H1 (cell line): ENCODE measurements around the gene HBEGF.

Source experiments
- BACH1 ChIP-seq: IDR thresholded peaks from 2 replicates; pipeline ENCODE4 v1.6.1; 2012; ENCODE audit warnings: low read length, improper control_type of control experiment
- CBX8 ChIP-seq: fragments of 300-800, 300-1000 bp; sonication (generic); IDR thresholded peaks from 2 replicates; pipeline ENCODE4 v1.7.1; 2016; ENCODE audit warnings: low read depth, low read length, borderline replicate concordance
- EGR1 ChIP-seq: IDR thresholded peaks from 2 replicates; pipeline ENCODE4 v1.6.1; 2011; ENCODE audit warnings: low read depth, low read length, borderline replicate concordance
- EZH2 ChIP-seq: fragments of 200-600 bp; sonication (generic); IDR thresholded peaks from 2 replicates; pipeline ENCODE4 v1.7.1; 2012; ENCODE audit warnings: low read depth, mild to moderate bottlenecking, moderate library complexity, low read length, inconsistent platforms; ENCODE audit not compliant: severe bottlenecking
- HDAC6 ChIP-seq: IDR thresholded peaks from one replicate; pipeline ENCODE4 v1.7.1; 2012; ENCODE audit warnings: low read depth, mild to moderate bottlenecking, inconsistent platforms, low read length, moderate library complexity
- POLR2A ChIP-seq, 2 experiments: IDR thresholded peaks; 1 replicate in 1 of 2; 2 replicates in 1 of 2; pipeline ENCODE4 v1.6.1; 2011; ENCODE audit warnings: low read depth in 2 of 2, low read length in 2 of 2, mild to moderate bottlenecking in 2 of 2; ENCODE audit errors: control extremely low read depth in 1 of 2
- POLR2AphosphoS5 ChIP-seq: IDR thresholded peaks from 2 replicates; pipeline ENCODE4 v1.6.1; 2011; ENCODE audit warnings: low read depth, low read length
- RAD21 ChIP-seq, 2 experiments: IDR thresholded peaks in 1 of 2; conservative IDR thresholded peaks in 1 of 2; 2 replicates each; pipeline ENCODE4 v1.6.1; 2011; ENCODE audit warnings: low read depth in 2 of 2, low read length in 2 of 2, improper control_type of control experiment in 1 of 2, inconsistent platforms in 1 of 2, mild to moderate bottlenecking in 1 of 2, moderate library complexity in 1 of 2
- SIX5 ChIP-seq: IDR thresholded peaks from 2 replicates; pipeline ENCODE4 v1.6.1; 2011; ENCODE audit warnings: mild to moderate bottlenecking, low read depth, low read length
- YY1 ChIP-seq: IDR thresholded peaks from 2 replicates; pipeline ENCODE4 v1.6.1; 2011; ENCODE audit warnings: low read depth, mild to moderate bottlenecking, low read length
- TF ChIP-seq, protein P1 (sequence below), 3 experiments: IDR thresholded peaks; 1 replicate in 2 of 3; 2 replicates in 1 of 3; pipeline versions ENCODE4 v1.5.1 to v1.6.1; 2011; ENCODE audit warnings: low read length in 3 of 3, mild to moderate bottlenecking in 3 of 3, inconsistent platforms in 2 of 3, low read depth in 1 of 3, moderate library complexity in 1 of 3; ENCODE audit not compliant: insufficient read depth in 1 of 3; ENCODE audit errors: control extremely low read depth in 1 of 3
- TF ChIP-seq, protein P2 (sequence below): IDR thresholded peaks from 2 replicates; pipeline ENCODE4 v1.6.1; 2011; ENCODE audit warnings: low read depth, mild to moderate bottlenecking, low read length; ENCODE audit not compliant: insufficient read depth
- TF ChIP-seq, protein P3 (sequence below): IDR thresholded peaks from 2 replicates; pipeline ENCODE4 v1.6.1; 2012; ENCODE audit warnings: inconsistent platforms

DNA sequence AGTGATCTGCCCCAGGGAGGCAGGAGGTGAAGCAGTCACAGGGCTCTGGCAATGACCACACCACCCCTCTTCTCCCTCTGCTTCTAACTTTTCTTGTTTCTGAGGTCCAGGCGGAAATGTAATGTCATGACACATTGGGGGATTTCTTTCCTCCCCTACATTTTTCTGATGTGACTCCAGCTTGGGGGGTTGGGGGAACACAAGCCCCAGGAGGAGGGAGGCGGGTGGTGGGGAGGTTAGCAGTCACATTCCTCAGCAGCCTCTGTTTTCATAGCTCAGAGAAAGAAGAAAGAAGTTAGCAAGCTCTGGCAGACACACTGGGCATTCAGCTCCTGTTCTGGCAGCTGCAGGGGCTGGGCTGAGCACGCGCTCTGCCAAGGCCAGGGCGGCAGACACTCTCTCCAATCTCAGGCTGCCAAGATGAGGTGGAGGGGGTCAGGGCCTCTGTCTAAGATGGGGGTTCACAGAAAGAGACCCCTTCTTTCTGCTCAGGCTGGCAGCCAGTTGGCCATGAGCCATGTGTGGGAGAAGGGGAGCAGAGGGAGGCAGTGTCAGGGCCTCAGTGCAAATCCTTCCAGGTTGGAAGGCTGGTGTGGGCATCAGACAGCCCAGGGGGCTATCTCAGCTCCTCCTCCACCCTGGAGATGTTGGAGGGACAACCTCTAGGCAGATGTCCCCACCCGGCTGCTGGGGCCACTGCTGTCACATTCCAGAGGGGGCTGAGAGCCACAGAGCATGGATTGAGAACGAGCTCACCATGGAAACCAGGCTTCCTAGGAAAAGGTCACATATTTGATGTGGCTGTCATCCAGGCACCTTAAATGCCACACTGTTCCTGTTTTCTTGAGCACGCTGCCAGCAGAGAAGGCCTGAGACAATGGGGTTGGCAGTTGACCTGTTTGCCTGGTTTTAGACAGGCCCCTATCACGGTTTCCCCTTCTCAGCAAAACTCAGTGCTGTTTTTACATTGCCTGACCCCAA lies 23.4 kb downstream of the HBEGF start:
- TF ChIP-seq, protein P1, sequence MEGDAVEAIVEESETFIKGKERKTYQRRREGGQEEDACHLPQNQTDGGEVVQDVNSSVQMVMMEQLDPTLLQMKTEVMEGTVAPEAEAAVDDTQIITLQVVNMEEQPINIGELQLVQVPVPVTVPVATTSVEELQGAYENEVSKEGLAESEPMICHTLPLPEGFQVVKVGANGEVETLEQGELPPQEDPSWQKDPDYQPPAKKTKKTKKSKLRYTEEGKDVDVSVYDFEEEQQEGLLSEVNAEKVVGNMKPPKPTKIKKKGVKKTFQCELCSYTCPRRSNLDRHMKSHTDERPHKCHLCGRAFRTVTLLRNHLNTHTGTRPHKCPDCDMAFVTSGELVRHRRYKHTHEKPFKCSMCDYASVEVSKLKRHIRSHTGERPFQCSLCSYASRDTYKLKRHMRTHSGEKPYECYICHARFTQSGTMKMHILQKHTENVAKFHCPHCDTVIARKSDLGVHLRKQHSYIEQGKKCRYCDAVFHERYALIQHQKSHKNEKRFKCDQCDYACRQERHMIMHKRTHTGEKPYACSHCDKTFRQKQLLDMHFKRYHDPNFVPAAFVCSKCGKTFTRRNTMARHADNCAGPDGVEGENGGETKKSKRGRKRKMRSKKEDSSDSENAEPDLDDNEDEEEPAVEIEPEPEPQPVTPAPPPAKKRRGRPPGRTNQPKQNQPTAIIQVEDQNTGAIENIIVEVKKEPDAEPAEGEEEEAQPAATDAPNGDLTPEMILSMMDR (IDR thresholded peaks at IDR 0.05; ENCODE audit: control extremely low read depth in 1 of 3, insufficient read depth in 1 of 3, low read depth in 1 of 3, low read length in 3 of 3): no peak
- TF ChIP-seq POLR2AphosphoS5 (no peak), YY1 (no peak), POLR2A (IDR thresholded peaks at IDR 0.05; ENCODE audit: control extremely low read depth in 1 of 2, low read depth in 2 of 2, low read length in 2 of 2) (no peak), EZH2 (no peak), SIX5 (no peak), HDAC6 (no peak), BACH1 (no peak), EGR1 (no peak), RAD21 (IDR thresholded peaks at IDR 0.05 in 1 of 2, conservative IDR thresholded peaks at IDR 0.05 in 1 of 2; ENCODE audit: low read depth in 2 of 2, low read length in 2 of 2) (no peak), CBX8 (no peak)
- TF ChIP-seq, protein P2, sequence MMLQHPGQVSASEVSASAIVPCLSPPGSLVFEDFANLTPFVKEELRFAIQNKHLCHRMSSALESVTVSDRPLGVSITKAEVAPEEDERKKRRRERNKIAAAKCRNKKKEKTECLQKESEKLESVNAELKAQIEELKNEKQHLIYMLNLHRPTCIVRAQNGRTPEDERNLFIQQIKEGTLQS: no peak
- TF ChIP-seq, protein P3, sequence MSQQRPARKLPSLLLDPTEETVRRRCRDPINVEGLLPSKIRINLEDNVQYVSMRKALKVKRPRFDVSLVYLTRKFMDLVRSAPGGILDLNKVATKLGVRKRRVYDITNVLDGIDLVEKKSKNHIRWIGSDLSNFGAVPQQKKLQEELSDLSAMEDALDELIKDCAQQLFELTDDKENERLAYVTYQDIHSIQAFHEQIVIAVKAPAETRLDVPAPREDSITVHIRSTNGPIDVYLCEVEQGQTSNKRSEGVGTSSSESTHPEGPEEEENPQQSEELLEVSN: no peak
